ENCODE data around the gene DNMT3A. TPM values are rescaled to one million over a fixed set of nuclear protein-coding genes. Genes with fewer than 3 reads are reported as not detected.

DNMT3A gene
- total RNA-seq, 4 donors from 2014 or later: 5.9 to 14.1 (median 8.0) TPM

- ATAC-seq (no peak), DNase-seq (no peak)
- intact Hi-C loops (cut with DNase I; ENCODE audit: low total_unique reads): no loop called here
- H3K27ac ChIP-seq: peak overlapping the region; percentile 6 to 98 (median 52)
- no peaks in the 10 kb centered on the region for H3K36me3 ChIP-seq
- TF ChIP-seq POLR2A (IDR thresholded peaks at IDR 0.05): no peak
- TF ChIP-seq, protein P1, sequence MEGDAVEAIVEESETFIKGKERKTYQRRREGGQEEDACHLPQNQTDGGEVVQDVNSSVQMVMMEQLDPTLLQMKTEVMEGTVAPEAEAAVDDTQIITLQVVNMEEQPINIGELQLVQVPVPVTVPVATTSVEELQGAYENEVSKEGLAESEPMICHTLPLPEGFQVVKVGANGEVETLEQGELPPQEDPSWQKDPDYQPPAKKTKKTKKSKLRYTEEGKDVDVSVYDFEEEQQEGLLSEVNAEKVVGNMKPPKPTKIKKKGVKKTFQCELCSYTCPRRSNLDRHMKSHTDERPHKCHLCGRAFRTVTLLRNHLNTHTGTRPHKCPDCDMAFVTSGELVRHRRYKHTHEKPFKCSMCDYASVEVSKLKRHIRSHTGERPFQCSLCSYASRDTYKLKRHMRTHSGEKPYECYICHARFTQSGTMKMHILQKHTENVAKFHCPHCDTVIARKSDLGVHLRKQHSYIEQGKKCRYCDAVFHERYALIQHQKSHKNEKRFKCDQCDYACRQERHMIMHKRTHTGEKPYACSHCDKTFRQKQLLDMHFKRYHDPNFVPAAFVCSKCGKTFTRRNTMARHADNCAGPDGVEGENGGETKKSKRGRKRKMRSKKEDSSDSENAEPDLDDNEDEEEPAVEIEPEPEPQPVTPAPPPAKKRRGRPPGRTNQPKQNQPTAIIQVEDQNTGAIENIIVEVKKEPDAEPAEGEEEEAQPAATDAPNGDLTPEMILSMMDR (IDR thresholded peaks at IDR 0.05 in 4 of 5, conservative IDR thresholded peaks at IDR 0.05 in 1 of 5): no peak
- no peak overlapping the region for H3K4me3 ChIP-seq
- in situ Hi-C loops (cut with MboI; ENCODE audit: low sequenced_read_pairs in 4 of 4): no loop called here
- H3K9me3 ChIP-seq: no peaks in the 10 kb centered on the region
- peaks cover 79 to 92% of the 10 kb centered on the region in 2 donors for H3K4me1 ChIP-seq
- no peaks in the 10 kb centered on the region for H3K27me3 ChIP-seq
These were observed 9.9 kb downstream of the DNMT3A start for GRCh38 chr2:25331686-25332365.

DNA sequence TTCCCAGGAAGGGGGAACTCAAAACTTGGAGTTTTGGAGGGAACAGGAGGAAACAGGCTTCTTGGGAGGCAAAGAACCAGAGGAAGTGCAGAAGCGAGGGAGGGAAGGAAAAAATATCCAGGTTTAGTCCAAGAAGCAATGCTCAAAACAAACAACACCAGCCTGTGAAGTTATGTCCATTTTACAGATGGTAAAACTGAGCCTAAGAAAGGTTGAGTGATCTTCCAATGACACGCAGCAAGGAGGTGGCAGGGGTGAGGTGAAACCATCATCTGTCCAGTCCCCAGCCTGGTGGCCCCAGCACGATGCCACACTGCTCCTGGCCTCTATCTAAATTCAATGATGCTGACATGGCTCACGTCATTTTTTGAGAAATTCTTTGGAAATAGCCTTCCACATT is 10.8 kb downstream of the DNMT3A start:
- Histone ChIP-seq H3K27ac (no peak overlapping the region), H3K27me3 (no peaks in the 10 kb centered on the region), H3K9me3 (no peaks in the 10 kb centered on the region), H3K36me3 (no peaks in the 10 kb centered on the region), H3K4me1 (peaks cover 73 to 83% of the 10 kb centered on the region in 2 donors), H3K4me3 (no peak overlapping the region)
- DNase-seq (no peak), ATAC-seq (no peak)
- in situ Hi-C loops (cut with MboI; ENCODE audit: low sequenced_read_pairs in 4 of 4): no loop called here
- intact Hi-C loops (cut with DNase I; ENCODE audit: low total_unique reads): no loop called here
- TF ChIP-seq, protein P1 (IDR thresholded peaks at IDR 0.05 in 4 of 5, conservative IDR thresholded peaks at IDR 0.05 in 1 of 5): no peak
- no peak for TF ChIP-seq POLR2A (IDR thresholded peaks at IDR 0.05)

- DNase-seq: no peak
These were observed 11.5 kb downstream of the DNMT3A start for GRCh38 chr2:25330273-25330672.

DNA sequence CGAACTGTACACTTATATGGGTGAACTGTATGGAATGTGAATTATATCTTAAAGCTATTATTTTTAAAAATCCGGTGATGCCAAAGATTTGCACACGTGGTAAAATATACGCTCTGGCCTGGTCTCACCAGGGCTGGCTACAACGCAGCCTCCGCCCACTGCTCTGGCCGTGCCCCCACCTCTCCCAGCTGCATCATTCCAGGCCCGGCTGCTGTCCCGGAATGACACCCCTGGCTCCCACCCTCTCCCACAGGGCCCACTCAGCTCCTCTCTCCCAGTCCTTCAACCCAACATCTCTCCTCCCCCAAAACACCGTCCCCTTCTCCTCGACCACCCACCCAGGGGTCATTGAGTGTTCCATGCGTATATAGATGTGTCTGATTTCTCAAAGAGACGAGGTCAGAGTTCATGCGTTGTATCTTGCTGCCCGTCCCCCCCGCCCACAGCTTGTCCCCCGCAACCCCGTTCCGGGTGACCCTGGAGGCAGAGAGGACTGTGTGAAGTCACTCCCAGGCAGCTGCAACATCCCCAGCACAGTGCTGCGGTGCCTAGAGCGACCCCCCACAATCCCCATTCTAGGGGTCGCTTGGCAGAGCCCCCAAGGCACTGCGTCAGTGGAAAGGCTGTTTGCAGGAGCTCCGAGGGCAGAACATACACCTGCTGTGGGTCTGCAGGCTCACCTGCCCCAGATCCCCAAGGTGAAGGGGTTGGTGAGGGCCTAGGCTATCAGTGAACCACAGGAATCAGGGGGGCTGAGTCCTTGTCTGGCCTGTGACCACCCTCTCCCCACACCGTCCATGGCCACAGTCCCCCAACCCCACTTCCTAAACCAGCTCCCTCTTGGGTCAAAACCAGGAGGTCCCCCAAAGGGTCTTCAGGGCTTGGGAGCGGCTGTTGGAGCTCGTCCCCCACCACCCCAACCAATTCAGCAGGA is 13.3 kb downstream of the DNMT3A start:
- peaks cover 72 to 78% of the 10 kb centered on the region in 2 donors for H3K4me1 ChIP-seq

More at GRCh38 chr2:25330273-25330672, 11.5 kb downstream of the DNMT3A start:
- intact Hi-C loops (cut with DNase I; ENCODE audit: low total_unique reads): no loop called here
- TF ChIP-seq POLR2A (IDR thresholded peaks at IDR 0.05): no peak
- TF ChIP-seq, protein P1 (IDR thresholded peaks at IDR 0.05 in 4 of 5, conservative IDR thresholded peaks at IDR 0.05 in 1 of 5): no peak
- in situ Hi-C loops (cut with MboI; ENCODE audit: low sequenced_read_pairs in 4 of 4): no loop called here
- Histone ChIP-seq H3K4me1 (peaks cover 72 to 81% of the 10 kb centered on the region in 2 donors), H3K27me3 (no peaks in the 10 kb centered on the region), H3K4me3 (no peak overlapping the region), H3K27ac (no peak overlapping the region), H3K9me3 (no peaks in the 10 kb centered on the region), H3K36me3 (no peaks in the 10 kb centered on the region)
- ATAC-seq: no peak

More for the DNA sequence above, 13.3 kb downstream of the DNMT3A start:
- H3K36me3 ChIP-seq: no peaks in the 10 kb centered on the region
- H3K27ac ChIP-seq: peak overlapping the region; percentile 27 to 62 (median 43)
- intact Hi-C loops (cut with DNase I; ENCODE audit: low total_unique reads): no loop called here
- TF ChIP-seq, protein P1 (IDR thresholded peaks at IDR 0.05 in 4 of 5, conservative IDR thresholded peaks at IDR 0.05 in 1 of 5): no peak
- no peak for TF ChIP-seq POLR2A (IDR thresholded peaks at IDR 0.05)
- no peak overlapping the region for H3K4me3 ChIP-seq
- ATAC-seq: no peak
- H3K9me3 ChIP-seq: no peaks in the 10 kb centered on the region
- no peak for DNase-seq
- H3K27me3 ChIP-seq: no peaks in the 10 kb centered on the region
- in situ Hi-C loops (cut with MboI; ENCODE audit: low sequenced_read_pairs in 4 of 4): no loop called here
